Right kidney (tissue), 1 donor: ENCODE results near the gene PCTP.

Experiments
- DNase-seq: peaks from one replicate; pipeline ENCODE4 v3.0.0-alpha.2; 2016

PCTP gene

DNA sequence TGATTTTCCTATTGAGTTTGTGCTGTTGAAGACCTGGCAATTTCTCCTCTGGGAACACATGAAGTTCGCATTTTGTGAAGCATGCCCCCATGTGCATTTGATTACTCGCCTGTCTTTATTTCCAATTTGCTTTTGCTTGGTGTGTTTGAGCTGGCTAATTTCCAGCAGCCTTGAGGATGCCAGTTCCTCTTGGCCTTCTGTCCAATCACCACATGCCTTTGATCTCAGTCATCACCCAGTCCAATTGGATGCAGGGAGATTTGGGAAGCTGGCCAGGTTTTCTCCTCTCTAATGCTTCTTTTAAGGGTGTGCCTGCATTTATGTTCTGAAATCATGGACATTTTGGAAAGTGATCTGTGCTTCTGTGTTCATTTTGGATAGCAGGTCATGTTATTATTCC is 24.4 kb upstream of the PCTP start:
- no peak for DNase-seq

DNA sequence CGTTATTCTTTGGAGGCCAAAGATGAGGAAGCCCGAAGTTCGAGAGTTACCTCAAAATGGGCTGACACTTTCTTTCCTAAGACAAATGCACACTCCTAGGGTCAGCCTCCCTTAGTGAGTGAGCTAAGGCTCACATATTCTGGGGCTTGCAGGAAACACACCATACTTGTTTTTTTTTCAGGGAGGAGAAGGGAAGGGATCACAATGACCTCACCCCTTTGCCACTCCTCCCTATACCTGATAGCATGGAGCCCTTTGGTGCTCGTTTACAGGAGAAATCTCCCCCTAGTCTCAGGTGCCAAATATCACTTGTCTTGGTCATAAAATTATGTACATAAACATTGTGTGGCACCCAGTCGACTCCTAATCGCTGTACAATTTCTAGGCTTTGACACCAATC is 23.6 kb upstream of the PCTP start:
- no peak for DNase-seq

DNA sequence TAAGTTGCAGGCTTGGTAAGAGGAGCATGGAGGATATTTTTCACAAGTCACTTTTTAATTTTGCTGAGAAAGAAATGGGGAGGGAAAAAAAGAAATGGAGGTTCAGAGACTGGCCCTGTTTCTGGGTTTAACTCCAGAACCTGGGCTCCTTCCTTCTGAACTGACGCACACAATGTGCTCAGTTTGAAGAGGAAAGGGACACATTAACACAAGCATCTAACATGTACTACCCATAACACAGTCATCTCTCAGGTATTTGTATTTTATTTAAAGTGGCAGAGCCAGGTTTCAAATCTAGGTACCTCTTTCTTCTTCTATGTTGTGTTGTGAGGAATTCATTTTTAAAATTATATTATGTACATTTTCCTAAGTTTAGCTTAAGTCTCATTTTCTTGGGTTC is 22.9 kb upstream of the PCTP start:
- no peak for DNase-seq

DNA sequence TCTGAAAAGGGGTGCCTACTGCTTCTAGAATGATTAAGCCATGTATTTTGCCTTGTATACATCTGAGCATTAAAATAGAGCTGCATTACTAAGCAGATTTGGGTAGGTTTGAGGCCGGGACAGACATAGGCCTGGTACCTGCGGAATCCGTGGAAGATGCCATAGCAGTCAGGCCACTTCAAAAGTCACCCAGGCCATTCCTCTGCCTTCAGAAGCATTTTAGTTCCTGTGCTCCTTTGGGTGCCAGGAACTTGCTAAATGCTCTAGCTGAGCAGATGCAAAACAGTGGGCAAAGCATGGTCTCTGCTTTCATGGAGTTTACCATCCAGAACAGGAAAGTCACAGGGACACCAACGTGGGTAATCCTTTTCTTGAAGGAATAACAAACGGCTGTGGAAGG is 22.5 kb upstream of the PCTP start:
- no peak for DNase-seq

DNA sequence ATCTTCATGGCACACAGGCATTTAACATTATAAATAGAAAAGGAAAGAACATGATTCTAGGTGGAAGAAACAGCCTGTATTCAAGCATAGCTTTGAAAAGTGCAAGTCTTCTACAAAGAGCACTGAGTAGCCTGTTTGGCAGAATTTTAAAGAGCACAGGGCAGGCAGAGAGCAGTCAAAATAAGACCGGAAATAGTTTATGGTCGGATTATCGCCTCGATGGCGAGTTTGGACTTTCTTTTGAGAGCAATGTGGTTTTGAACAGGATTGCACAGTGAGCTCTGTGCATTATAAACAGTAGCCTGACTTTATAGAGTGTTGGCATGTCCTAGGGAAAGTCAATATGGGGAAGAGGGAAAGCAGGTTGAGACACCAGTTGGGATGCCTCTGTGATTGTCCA is 22.0 kb upstream of the PCTP start:
- no peak for DNase-seq

DNA sequence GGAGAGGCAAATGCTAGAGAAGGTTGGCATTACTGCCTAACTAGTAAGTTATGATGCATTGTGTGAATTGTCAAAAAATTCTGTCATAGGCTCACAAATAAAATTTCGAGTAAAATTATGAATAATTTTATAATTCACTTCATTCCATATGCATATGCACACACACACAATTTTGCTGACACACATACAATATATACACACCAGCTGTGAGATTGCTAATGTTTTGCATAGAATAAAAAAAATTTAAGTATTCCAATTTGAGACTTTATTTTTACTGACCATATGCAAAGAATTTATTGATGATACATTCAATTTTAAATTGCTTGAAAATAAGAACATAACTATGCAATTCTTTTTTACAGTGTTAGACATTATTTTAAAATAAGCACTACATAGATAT is 21.4 kb upstream of the PCTP start:
- no peak for DNase-seq

DNA sequence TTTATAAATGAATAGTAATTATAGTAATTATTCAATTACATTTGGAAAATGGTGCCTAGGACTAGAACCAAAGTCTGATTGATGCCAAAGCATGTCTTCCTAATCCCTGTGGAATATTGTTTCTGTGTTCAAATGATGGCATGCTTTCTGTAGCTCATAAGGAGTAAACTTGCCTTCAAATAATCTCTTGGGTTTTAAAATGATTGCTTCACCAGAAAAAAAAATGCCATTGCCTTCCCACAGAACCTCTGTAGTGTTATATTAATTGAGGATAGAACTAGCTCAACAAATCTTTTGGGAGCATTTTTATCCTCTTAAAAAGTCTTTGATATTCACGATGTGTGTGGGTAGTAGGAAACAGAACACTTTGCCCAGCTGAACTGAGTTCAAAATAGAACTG is 20.5 kb upstream of the PCTP start:
- DNase-seq, result no peak

DNA sequence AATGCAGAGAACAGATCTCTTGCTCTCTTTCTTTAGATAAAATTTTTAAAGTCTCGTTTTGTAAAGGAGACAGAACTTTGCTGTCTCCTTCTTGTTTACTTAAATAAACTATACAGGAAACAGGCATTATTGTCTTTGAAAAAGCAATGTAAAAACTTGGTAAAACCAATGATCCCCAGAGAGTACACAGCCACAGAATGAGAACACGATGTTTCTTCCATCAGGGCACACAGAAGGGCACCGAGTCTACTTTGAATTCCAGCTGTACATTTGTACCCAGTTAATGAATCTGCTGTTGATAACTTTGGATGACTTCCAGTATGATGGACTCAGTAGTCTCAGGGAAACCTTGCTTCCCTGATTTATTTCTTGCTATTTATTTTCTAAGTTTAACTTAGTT is 20.0 kb upstream of the PCTP start:
- DNase-seq, result no peak

DNA sequence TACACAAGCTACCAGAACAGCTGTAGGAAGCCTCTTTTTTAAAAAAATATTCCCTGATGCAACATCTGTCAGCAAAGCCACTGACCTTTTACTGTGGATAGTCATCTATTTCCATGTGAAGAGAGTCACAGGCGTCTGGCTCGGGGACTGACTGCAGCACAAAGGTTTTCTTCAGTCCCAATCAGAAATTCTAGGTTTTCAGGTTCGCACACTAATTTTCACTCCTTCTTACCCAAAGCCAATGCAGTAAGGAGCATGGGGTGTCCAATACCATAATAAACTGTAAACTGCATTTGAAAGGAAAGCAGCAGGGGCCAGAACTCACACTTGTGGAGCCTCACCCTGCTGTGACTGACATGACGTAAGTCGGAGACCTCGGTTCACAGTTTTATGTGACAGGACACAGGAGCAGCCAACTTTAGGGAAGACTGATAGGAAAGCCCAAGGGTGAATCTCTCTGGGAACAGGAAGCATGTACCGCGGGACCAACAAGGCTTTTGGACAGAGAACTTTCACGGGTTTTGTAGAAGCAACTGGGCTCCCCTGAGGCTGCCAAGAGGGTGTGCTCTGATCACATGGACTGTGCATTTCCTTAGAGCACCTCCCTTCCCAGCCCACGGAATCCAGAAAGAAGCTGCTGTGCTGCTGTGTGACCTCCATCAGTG is 19.1 kb upstream of the PCTP start:
- DNase-seq, result peak; percentile 56

DNA sequence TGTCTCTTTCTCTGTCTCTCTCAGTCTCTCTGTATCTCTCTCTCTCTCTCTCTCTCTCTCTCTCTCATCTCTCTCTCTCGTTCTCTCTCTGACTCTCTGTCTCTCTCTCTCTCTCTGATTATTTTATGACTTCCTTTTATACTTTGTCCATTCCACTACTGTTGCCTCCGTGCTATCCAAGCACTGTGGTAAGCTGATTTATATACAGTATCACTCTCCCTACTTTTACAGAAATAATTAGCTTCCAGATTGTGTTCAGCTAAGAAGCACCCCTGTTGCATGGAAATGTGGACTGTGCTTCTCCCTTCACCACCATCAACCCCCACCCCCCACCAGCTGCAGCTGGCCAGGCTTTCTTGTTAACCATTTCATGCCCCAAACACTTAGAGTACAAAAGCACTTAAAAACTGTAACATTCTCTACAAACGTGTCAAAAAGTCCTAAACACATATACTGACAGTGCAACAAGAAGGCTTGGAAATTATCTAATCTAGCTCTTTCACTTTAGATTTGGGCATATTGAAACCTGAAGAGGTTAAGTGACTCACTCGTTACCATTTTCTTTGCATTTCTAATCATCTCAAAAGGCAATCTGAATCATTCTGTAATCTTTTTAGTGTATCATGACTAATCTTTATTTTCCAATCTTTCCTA is 16.6 kb upstream of the PCTP start:
- no peak for DNase-seq

DNA sequence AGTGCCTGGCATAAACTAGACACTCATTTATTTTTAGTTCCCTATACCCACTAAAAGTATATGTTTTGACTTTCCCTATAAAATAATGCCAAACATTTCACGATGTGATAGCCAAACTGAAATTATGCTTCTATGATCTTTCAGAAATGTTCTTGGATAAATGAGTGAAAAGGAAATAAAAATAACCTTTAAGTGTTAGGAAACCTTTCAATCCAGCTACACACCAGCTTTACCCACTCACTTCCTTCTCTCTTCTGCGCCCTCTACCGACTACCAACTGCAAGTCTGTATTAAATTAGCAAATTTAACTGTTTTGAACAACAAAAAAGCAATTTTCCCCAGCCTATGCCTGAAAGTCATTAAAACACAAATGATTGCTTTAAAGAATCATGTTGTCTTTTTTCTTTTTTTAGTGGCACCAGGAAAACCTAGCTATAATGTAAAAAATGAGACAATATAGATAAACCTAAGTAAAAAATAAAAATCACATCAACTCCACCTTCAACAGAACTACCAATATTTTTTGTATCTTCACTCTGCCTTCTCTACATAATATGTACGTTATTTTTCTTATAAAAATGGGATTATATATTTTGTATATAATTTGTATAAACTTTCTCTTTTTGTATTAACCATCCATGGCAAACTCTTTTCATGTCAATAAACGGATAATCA is 15.0 kb upstream of the PCTP start:
- no peak for DNase-seq

DNA sequence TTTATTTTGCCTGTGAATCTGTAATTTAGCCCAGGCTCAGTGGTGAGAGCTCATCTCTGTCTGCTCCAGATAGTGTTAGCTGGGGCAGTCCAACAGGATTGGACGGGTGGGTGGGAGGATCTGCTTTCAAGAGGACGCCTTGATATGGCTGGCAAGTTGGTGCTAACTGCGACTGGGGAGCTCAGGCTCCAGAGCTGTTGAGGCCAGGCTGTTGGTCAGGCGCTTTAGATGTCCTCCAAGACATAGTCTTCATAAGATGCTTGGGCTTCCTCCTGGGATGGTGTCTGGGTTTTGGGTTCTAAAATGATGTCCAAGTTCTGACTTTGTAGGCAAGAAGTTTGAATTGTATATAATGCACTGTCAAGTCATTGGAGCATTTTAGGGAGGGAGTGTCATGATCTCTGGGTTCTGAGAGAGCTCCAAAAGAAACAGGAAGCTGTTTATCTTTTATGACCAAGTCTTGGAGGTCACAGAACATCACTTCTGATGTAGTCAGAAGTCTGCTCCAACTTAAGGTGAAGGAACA is 12.8 kb upstream of the PCTP start:
- DNase-seq, result no peak

DNA sequence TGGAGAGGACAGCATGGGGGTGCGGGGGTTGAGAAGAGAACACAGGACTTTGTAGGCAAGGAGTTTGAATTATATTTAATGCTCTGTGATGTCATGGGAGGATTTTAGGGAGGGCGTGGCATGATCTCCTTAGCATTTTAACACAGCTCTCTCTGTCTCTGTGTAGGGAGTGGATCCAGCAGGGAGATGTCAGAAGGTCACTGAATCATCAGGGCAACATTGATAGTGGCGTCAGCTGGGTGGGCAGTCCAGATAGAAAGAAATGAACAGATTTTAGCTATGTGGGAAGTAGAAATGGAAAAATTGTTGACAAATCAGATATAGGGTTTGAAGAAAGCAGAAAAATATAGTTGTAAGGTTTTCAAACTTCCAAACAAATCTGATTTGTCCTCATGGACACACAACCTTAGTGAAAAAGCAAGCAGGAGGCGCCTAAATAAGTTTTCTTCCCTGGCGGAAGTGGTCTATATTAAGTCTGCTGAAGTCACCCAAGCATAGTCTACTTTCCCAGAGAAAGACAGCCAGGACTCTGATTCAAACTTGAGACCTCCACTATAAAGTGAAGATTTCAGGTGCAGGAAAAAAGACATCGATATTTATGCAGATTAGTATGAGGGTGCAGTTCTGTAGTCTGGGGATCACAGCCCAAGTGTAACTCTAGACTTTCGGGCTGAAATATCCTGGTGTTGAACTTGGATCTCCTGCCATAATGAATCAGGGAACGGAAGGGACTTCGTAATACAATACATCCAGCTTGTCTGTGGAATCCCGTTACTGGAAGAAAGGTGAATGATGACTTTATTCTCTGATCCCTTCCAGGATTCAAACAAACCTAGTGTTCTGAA is 10.1 kb upstream of the PCTP start:
- DNase-seq, result no peak

DNA sequence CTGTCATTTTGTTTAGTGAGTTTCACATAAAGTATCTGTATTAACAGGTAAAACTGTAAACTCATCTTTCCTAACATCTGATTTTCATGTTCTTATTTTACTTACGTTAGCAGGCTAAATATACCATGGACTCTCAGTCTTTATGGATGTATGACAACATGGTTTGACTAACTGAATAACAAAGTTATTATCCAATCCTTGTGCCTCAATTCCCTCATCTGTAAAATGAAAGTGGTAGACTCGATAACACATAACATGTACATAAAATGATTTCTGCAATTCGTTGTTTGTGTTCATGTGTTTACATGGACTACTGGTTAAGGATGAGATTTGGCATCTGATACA is 9.5 kb upstream of the PCTP start:
- DNase-seq, result no peak

DNA sequence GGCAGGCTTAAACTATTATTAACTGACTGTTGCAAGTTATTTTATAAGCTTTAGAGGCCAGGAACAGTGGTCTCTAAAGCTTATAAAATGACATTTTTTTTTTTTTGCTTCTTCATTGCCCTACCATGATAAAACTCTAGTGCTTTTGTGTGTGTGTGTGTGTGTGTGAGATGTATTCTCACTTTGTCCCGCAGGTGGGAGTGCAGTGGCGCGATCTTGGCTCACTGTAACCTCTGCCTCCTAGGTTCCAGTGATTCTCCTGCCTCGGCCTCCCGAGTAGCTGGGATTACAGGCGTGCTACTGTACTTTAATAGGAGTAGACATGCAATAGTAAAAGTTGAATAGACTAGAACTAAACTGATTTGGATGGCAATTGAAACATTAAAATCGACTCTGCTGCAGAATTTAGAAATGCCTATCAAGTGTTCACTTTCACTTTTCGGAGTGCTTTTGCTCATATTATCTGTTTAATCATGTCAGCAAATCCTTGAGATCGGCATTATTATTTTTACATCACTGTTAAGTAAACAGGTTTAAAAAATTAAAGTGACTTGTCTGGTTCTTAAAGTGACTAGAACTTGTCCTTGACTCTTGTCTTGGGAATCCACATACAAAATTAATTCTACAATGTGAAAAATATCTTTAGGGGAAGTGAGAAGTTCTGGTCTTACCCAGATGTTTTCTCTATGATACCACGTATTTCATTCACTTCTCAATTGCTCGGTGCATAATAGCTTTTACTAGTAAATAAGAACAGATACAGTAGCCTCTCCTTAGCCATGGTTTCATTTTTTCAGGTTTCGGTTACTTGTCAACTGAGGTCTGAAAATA is 8.4 kb upstream of the PCTP start:
- DNase-seq, result no peak

DNA sequence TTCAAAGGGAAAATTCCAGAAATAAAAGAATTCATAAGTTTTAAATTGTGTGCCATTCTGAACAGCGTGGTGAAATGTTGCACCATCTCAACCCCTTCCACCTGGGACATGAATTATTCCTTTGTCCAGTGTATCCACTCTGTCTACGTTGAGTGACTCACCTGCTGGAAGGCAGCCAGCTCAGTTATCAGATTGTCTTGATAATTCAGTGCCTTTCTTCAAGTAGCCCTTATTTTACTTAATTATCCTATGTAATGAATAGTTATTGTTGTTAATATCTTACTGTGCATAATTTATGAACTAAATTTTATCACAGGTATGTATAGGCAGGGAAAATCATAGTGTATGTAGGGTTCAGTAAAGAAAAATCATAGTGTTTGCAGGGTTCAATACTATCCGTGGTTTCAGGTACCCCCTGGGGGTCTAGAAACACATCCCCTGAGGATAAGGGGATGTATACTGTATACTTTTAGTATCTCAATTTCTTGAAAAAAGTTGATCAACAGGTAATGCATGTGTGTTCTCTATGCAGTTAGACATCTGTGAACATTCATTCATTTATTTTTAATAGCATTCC is 7.7 kb upstream of the PCTP start:
- no peak for DNase-seq

DNA sequence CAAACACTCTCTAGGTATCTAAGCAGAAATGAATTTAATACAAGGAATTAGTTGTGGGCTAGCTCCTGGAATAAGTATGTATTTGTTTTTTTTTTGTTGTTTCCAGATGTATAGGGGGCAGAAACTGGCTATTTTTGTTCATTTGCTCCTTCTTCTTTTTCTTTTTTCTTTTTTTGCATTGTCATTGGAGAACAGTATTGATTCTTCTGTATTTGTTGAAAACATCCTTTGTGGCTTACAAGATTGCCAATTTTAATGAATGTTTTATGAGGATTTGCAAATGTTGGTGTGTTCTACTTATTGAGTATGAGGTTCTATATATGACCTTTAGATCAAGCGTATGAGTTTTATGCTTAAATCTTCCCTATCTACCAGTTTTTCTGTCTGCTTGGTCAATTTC is 5.6 kb upstream of the PCTP start:
- no peak for DNase-seq

DNA sequence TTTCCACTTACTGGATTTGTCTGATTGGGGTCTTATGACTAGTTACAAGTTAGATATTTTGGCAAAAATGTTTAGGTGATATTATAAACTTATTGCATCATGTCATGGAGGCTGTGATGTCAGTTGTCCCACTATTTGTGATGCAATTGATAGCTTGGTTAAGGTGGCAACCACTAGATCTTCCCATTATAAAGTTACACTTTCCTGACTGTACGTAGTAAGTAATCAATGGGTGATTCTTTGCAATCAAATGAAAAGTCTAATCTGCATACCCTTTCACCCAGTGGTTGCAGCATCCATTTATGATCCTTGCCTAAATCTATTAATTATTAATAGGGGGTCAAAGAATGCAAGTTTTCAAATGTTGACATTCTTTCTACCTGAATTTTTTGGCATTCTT is 4.4 kb upstream of the PCTP start:
- no peak for DNase-seq

DNA sequence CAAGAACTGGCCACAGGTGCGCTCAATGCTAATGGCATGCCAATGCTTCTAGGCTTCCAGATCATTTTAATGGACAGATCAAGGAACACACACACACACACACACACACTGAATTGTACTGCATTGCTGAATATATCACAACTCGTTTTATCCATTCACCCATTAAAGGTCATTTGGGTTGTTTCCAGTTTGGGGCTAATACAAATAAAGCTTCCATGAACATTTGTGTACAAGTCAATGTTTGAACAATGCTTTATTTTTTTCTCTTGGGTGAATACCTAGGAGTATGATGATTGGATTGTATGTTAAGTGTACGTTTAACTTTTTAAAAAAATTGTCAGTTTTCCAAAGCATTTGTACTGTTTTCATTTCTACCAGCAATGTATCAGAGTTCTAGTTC is 3.6 kb upstream of the PCTP start:
- no peak for DNase-seq

DNA sequence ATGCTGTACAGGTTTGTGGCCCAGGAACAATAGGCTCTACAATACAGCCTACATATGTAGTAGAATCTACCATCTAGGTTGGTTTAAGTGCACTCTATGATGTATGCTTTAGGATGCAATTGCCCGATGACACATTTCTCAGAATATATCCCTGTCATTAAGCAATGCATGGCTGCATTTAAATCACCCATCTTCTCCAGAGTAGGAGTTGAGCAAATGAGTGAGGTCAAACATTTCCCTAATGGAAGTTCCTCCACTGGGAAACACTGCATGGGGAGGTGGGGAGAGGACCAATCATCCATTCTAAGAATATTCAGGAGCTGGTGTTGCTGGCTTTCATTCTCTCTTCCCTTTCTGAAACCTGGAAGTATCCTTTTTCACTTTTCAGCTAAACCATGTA is 2.0 kb upstream of the PCTP start:
- no peak for DNase-seq

DNA sequence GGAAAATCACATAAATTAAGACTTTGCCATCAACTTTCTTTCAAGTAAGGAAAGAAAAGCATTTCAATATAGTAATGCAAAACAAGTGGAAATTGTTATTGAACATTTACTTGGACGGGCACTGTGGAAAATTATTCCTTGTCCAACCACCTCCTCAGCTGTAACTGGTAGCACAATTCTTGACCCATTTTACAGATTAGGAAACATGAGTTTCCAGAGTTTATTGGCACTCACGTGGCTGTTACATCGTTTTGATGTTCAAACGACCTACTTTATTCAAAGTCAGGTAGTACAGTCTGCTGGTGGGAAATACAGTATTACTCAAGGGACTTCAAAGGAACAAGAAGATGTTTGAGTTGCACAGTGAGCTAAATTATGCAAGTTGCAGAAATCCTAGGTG is 866 bp upstream of the PCTP start:
- no peak for DNase-seq
